LNCaP clone FGC (cell line): ENCODE measurements around the gene NDEL1.
A peak's percentile ranks its signal among the peaks of the same experiment; 100 is the strongest.

Source experiments
- DNase-seq: peaks from one replicate; pipeline ENCODE4 v3.0.0-alpha.2; 2011; ENCODE audit warnings: low read depth
- H3K4me3 ChIP-seq: 2 replicates; pipeline ENCODE4 v1.5.1; 2011; ENCODE audit warnings: mild to moderate bottlenecking, low read depth, low read length, control low read depth
- TF ChIP-seq, protein P1 (sequence below): IDR thresholded peaks from 2 replicates; pipeline ENCODE4 v1.5.1; 2012; ENCODE audit warnings: mild to moderate bottlenecking; ENCODE audit not compliant: control insufficient read depth, insufficient read depth; ENCODE audit errors: extremely low read depth

Gene NDEL1

DNA sequence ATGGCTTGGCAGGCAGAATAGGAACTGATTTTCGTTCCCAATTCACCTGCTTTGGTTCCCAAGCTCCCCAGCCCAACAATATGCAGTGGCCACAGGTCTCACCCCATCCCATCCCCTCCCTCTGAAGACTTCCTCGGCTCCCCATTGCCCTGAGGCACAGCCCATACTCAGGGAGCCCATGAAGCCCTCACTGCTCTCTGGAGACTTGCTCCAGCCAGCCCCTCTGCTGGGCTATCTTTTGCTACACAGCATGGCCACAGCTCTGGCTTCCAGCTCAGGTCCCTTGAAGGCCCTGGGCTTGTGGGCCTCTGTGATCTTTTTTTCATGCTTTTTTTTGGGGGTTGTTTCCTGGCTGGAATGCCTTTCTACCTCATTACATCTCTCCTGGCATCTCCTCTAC is 29.5 kb upstream of the NDEL1 start:
- no peak for DNase-seq
- no peak overlapping the region for H3K4me3 ChIP-seq
- TF ChIP-seq, protein P1, sequence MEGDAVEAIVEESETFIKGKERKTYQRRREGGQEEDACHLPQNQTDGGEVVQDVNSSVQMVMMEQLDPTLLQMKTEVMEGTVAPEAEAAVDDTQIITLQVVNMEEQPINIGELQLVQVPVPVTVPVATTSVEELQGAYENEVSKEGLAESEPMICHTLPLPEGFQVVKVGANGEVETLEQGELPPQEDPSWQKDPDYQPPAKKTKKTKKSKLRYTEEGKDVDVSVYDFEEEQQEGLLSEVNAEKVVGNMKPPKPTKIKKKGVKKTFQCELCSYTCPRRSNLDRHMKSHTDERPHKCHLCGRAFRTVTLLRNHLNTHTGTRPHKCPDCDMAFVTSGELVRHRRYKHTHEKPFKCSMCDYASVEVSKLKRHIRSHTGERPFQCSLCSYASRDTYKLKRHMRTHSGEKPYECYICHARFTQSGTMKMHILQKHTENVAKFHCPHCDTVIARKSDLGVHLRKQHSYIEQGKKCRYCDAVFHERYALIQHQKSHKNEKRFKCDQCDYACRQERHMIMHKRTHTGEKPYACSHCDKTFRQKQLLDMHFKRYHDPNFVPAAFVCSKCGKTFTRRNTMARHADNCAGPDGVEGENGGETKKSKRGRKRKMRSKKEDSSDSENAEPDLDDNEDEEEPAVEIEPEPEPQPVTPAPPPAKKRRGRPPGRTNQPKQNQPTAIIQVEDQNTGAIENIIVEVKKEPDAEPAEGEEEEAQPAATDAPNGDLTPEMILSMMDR, result no peak

DNA sequence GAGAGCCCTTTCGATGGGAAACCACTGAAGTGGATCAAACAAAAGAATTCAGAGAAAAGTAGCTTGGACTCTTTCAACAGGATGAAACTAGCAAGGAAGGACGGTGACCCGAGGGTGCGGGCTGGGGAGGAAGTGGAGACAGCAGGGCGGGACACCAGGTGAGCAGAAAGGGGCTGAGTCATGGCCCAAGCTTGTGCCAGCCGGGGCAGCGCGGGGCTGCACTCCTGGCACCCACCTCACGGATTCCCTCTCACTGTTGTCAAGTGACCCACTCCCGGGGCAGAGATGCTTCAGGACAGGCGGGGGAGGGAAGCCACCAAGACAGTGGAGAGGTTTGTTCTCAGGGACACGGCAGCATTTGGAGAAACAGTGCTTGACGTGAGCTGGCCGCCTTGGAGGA is 27.3 kb upstream of the NDEL1 start:
- H3K4me3 ChIP-seq, result no peak overlapping the region
- DNase-seq, result no peak
- TF ChIP-seq, protein P1, result no peak

DNA sequence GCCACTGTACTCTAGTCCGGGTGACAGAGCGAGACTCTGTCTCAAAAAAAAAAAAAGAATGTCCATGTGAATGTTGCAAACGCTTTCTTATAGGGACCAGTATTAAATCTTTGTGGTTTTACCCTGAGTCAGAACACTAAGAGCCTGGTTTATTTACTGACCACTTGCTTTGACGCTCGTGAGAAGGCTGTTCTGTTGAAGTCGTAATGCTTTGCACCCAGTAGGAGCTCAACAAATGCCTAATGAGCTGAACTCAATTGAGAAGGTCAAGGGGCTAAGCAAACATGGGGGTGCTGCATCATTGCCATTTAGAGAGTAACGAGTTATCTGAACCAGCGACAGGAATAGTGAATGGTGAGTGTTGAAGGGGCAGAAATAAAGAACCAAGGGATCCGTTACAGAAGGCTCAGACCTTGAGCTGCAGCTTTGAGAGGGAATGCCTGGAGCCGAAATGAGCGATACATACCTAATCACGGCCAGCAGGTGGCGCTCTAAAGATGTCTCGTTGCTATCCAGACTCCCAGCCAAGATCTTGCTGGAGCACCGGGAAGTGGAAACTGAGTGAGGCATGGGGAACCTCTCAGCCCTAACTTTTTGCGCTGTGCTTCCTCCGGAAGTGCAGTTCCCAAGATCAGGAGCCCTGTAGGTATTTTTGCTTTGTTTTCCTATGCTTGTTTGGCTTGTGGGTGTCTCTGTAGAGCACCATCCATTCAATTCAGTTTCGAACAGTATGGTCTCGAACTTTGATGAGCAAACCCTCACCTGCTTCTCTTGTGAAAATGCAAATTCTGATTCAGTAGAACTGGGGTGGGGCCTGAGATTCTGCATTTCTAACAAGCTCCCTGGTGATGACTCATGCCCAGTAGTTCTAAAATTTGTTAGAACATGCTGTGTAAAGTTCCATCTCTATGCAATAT is 25.5 kb upstream of the NDEL1 start:
- no peak overlapping the region for H3K4me3 ChIP-seq
- DNase-seq, result peak; percentile 55
- TF ChIP-seq, protein P1, result peak; percentile 89

DNA sequence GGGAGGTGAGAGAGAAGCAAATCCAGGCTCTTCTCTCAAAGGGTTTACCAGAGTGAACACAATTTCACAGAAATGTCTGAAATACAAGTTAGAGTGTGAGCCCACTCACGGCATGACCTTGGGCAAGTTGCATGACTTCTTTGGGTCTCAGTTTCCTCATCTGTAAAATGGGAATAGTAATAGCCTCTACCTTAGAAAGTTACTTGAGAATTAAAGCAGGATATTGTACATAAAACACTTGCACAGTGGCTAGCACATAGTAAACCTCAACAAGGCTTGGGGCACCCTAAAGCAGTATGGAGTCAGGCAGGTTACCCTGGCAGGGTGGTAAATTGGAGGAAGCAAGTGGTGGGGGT is 24.8 kb upstream of the NDEL1 start:
- DNase-seq, result no peak
- H3K4me3 ChIP-seq, result no peak overlapping the region
- TF ChIP-seq, protein P1, result no peak

DNA sequence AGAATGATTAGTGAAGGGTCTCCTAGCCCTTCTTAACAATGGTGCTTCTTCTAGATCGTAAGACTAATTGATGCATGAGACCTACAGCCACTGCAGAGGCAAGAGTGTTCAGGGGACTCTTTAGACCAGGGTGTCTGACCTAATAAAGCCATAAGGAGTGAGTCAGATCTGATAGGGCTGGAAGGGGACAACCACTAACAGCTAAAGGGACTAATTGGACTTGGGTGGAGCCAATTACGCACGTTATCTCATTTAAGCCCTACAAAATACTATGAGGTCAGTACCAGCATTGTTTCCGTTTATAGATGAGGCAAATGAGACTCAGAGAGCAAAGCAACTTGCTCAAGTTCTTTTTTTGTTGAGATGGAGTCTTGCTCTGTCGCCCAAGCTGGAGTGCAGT is 23.6 kb upstream of the NDEL1 start:
- H3K4me3 ChIP-seq, result no peak overlapping the region
- TF ChIP-seq, protein P1, result no peak
- no peak for DNase-seq

DNA sequence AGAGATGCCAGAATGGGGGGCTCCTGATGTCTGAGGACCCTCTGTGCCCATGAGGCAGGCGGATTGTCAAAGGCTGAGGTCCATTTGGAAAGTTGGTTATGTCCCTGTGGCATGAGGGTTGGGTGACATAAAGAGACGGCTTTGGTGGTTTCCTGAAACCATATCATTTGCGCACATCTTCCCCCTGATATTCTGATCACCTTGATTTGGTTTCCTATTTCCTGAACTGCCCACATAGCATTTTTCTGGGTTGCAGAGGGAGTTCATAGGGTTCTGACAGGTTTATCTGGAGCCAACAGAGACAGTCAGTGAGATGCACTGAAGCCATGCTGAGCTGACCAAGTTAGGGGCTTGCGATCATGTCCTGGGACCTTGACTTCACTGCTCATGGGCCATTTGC is 22.4 kb upstream of the NDEL1 start:
- DNase-seq, result no peak
- TF ChIP-seq, protein P1, result no peak

DNA sequence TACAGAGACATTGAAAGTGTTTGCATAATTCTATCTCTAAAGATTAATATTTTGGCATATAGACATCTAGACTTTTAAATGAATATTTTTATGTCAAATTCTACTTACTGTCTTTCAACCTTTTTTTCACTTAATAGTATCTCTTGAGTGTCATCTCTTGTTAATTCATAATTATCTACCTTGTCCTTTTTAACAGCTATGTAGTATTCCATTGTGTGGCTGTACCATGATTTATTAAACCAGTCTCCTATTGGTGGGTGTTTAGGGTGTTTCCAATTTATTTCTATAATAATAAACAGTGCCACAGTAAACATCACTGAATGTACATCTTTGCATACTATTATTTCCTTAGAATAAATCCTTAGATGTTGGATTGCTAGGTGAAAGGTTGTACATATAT is 21.7 kb upstream of the NDEL1 start:
- no peak for DNase-seq
- TF ChIP-seq, protein P1, result no peak
- H3K4me3 ChIP-seq, result no peak overlapping the region

More for the DNA sequence above, 22.4 kb upstream of the NDEL1 start:
- H3K4me3 ChIP-seq, result no peak overlapping the region
